ENCODE data around the gene U2SURP. TPM values are rescaled to one million over a fixed set of nuclear protein-coding genes. Genes with fewer than 3 reads are reported as not detected.

U2SURP gene
- total RNA-seq, 1 donor from 2014 or later: 106 TPM

GRCh38 chr3:142958707-142959106 is 42.7 kb upstream of the U2SURP start:
- Histone ChIP-seq H3K79me2 (ENCODE audit: insufficient read depth, low read length) (no peaks in the 10 kb centered on the region), H3K27me3 (ENCODE audit: insufficient read depth, low read length) (peaks cover 3% of the 10 kb centered on the region), H3K27ac (ENCODE audit: low read depth, low read length) (no peak overlapping the region), H3K9ac (ENCODE audit: low read length) (no peak overlapping the region), H3K36me3 (ENCODE audit: insufficient read depth, low read length) (no peaks in the 10 kb centered on the region), H3K4me1 (ENCODE audit: insufficient read depth, low read length) (peaks cover 6% of the 10 kb centered on the region), H3K4me2 (ENCODE audit: low read length) (peak overlapping the region; percentile 47), H4K20me1 (ENCODE audit: insufficient read depth, low read length) (no peaks in the 10 kb centered on the region), H2AFZ (ENCODE audit: low read depth, low read length) (no peak overlapping the region), H3K9me3 (ENCODE audit: insufficient read depth, low read depth, low read length) (peaks cover 7% of the 10 kb centered on the region), H3K4me3 (ENCODE audit: insufficient read depth, low read depth, low read length) (no peak overlapping the region)
- DNase-seq (ENCODE audit: low read depth) (peak; percentile 72), FAIRE-seq (peak; percentile 20)
- Mint-ChIP-seq H3K27ac (ENCODE audit: unreplicated experiment) (no peak overlapping the region), H3K4me1 (ENCODE audit: low read depth, unreplicated experiment) (peaks cover 7% of the 10 kb centered on the region), H3K4me3 (ENCODE audit: unreplicated experiment) (no peak overlapping the region), H3K9me3 (ENCODE audit: unreplicated experiment) (peaks cover 3% of the 10 kb centered on the region), H3K36me3 (ENCODE audit: low read depth, unreplicated experiment) (no peaks in the 10 kb centered on the region), H3K27me3 (ENCODE audit: low read depth, unreplicated experiment) (peaks cover 17% of the 10 kb centered on the region)
- no peak for TF ChIP-seq EZH2 (IDR thresholded peaks at IDR 0.05; ENCODE audit: insufficient read depth, low read length)
- no peak for TF ChIP-seq CTCF (IDR thresholded peaks at IDR 0.05; ENCODE audit: insufficient read depth, low read depth, low read length)

GRCh38 chr3:142960322-142960850 is 41.0 kb upstream of the U2SURP start:
- H3K27me3 Mint-ChIP-seq (ENCODE audit: low read depth, unreplicated experiment): peaks cover 26% of the 10 kb centered on the region
- no peak overlapping the region for H3K27ac Mint-ChIP-seq (ENCODE audit: unreplicated experiment)

More at GRCh38 chr3:142960322-142960850, 41.0 kb upstream of the U2SURP start:
- FAIRE-seq (no peak), DNase-seq (ENCODE audit: low read depth) (no peak)
- Histone ChIP-seq H3K4me2 (ENCODE audit: low read length) (no peak overlapping the region), H2AFZ (ENCODE audit: low read depth, low read length) (no peak overlapping the region), H3K27ac (ENCODE audit: low read depth, low read length) (no peak overlapping the region), H3K27me3 (ENCODE audit: insufficient read depth, low read length) (peaks cover 3% of the 10 kb centered on the region), H4K20me1 (ENCODE audit: insufficient read depth, low read length) (no peaks in the 10 kb centered on the region), H3K79me2 (ENCODE audit: insufficient read depth, low read length) (no peaks in the 10 kb centered on the region), H3K36me3 (ENCODE audit: insufficient read depth, low read length) (no peaks in the 10 kb centered on the region), H3K9me3 (ENCODE audit: insufficient read depth, low read depth, low read length) (peaks cover 7% of the 10 kb centered on the region), H3K4me1 (ENCODE audit: insufficient read depth, low read length) (peaks cover 10% of the 10 kb centered on the region), H3K9ac (ENCODE audit: low read length) (no peak overlapping the region), H3K4me3 (ENCODE audit: insufficient read depth, low read depth, low read length) (no peak overlapping the region)
- Mint-ChIP-seq H3K36me3 (ENCODE audit: low read depth, unreplicated experiment) (peaks cover 2% of the 10 kb centered on the region), H3K9me3 (ENCODE audit: unreplicated experiment) (peaks cover 3% of the 10 kb centered on the region), H3K4me3 (ENCODE audit: unreplicated experiment) (no peak overlapping the region), H3K4me1 (ENCODE audit: low read depth, unreplicated experiment) (peaks cover 10% of the 10 kb centered on the region)
- TF ChIP-seq CTCF (IDR thresholded peaks at IDR 0.05; ENCODE audit: insufficient read depth, low read depth, low read length): no peak
- no peak for TF ChIP-seq EZH2 (IDR thresholded peaks at IDR 0.05; ENCODE audit: insufficient read depth, low read length)

Data from astrocyte (in vitro differentiated cells and primary cell).